Measurements from ENCODE around the gene MICALL2.

GRCh38 chr7:1479287-1479686 lies 20.0 kb upstream of the MICALL2 start:
- no peak for TF ChIP-seq EZH2 (IDR thresholded peaks at IDR 0.05)
- TF ChIP-seq POLR2AphosphoS5 (IDR thresholded peaks at IDR 0.05; ENCODE audit: borderline replicate concordance, low read depth, low read length): no peak

All from SK-N-MC (cell line).